Measurements from ENCODE around the gene RAB6D.
"Not testable (repeated sequence)": the region's sequence is repeated elsewhere in the genome, so short reads cannot be mapped to it uniquely, and the experiment has no call there.

- TF ChIP-seq CTCF (conservative IDR thresholded peaks at IDR 0.05; ENCODE audit: low read length); EZH2phosphoT487 (IDR thresholded peaks at IDR 0.05; ENCODE audit: borderline replicate concordance): not testable (repeated sequence)
Measured at GRCh38 chr2:131335319-131335718, 28.6 kb downstream of the RAB6D start.
